Heart right ventricle (tissue), 16 donors: ENCODE data around the gene NFAT5. TPM values are rescaled to one million over a fixed set of nuclear protein-coding genes. Genes with fewer than 3 reads are reported as not detected.

Source experiments
- ATAC-seq, 8 donors: fragments of 200-7000 bp; cut with Tn5 transposase; one replicate each; pipeline ENCODE4 v1.9.1; 2020; ENCODE audit warnings: mild to moderate bottlenecking in 8 of 8, moderate library complexity in 8 of 8, moderate number of reproducible peaks in 1 of 8
- DNase-seq, 2 donors: peaks; one replicate each; pipeline ENCODE4 v3.0.0-alpha.2; 2020
- H3K27ac ChIP-seq, 10 donors: fragments of 200-600 bp; sonication (generic) in 2 of 10; one replicate each; pipeline versions ENCODE4 v1.5.0 to v1.8.0; 2020 to 2022; ENCODE audit warnings: mild to moderate bottlenecking in 3 of 10
- H3K27me3 ChIP-seq, 7 donors: fragments of 200-600 bp; one replicate each; pipeline ENCODE4 v1.8.0; 2021 to 2022; ENCODE audit warnings: mild to moderate bottlenecking in 2 of 7
- H3K36me3 ChIP-seq, 9 donors: fragments of 200-600 bp; sonication (generic) in 1 of 9; one replicate each; pipeline versions ENCODE4 v1.5.0 to v1.8.0; 2020 to 2022; ENCODE audit warnings: mild to moderate bottlenecking in 2 of 9
- H3K4me1 ChIP-seq, 9 donors: fragments of 200-600 bp; sonication (generic) in 1 of 9; one replicate each; pipeline versions ENCODE4 v1.5.0 to v1.8.0; 2020 to 2022; ENCODE audit warnings: mild to moderate bottlenecking in 4 of 9
- H3K4me3 ChIP-seq, 10 donors: fragments of 200-600 bp; sonication (generic) in 2 of 10; one replicate each; pipeline versions ENCODE4 v1.5.0 to v1.8.0; 2020 to 2022; ENCODE audit warnings: mild to moderate bottlenecking in 7 of 10, moderate library complexity in 2 of 10
- H3K9me3 ChIP-seq, 11 donors: fragments of 200-600 bp in 10 of 11; sonication (generic) in 2 of 11; one replicate each; pipeline versions ENCODE4 v1.5.0 to v1.8.0; 2013 to 2022; ENCODE audit warnings: mild to moderate bottlenecking in 2 of 11, control low read depth in 1 of 11, moderate library complexity in 1 of 11
- CTCF ChIP-seq, 9 donors: fragments of 200-600 bp; sonication (generic) in 2 of 9; IDR thresholded peaks; one replicate each; pipeline versions ENCODE4 v1.5.0 to v1.8.0; 2021 to 2022; ENCODE audit warnings: antibody characterized with exemption in 9 of 9, mild to moderate bottlenecking in 5 of 9, moderate library complexity in 1 of 9
- whole genome bisulfite sequencing, 2 donors: extraction: QIAGEN DNeasy Blood & Tissue Kit; methylation state at CpG; one replicate each; pipeline ENCODE4 v1.1.7; 2013; ENCODE audit warnings: inconsistent platforms in 1 of 2; 5-methylcytosine and 5-hydroxymethylcytosine counted together
- intact Hi-C, 10 donors: fragments of 100-400 bp; cut with DNase I; formaldehyde crosslinking; loops; one replicate each; pipeline versions ENCODE4 v1.11.1 to v1.14.2; 2022
- polyA plus RNA-seq, 2 donors: library from polyadenylated mRNA; stranded (reverse); fragments of 200-250 nt; gene quantifications; one replicate each; pipeline ENCODE4 v1.2.3, GENCODE V29; 2013
- total RNA-seq, 10 donors: library from RNA; stranded (reverse); fragmentation: NEBNext Ultra II Directional in 3 of 10; extraction: Animal tissue kit (Norgen Biotek cat#: 25700) in 3 of 10; gene quantifications; one replicate each; pipeline versions ENCODE4 v1.2.1 to v1.2.4, GENCODE V29; 2021 to 2023
- donor health status: Arrhythmogenic right ventricular cardiomyopathy.
- donor health status: ischemic (EF 13 %, LVEDD 7.1; RV severe dilation, severe dysfunction).
- donor health status: healthy with polysubstance abuse.
- donor health status: DM: no; HTN: yes; CAD: no.
- donor health status: DM: no; HTN: no; CAD: no.
- donor health status: ischemic (EF 25% LVEDD 6.9; RV normal size, moderate dysfunction).
- donor health status: ischemic (EF 25% LVEDD 5.7; RV mildly dilated, moderate dysfunction).
- donor health status: healthy.
- donor health status: DM: yes; HTN: yes; CAD: no.
- donor health status: Ischemic cardiomyopathy.
- donor health status: ischemic (EF 35%, LVEDD 5.7; RV mildly dilated, moderate dysfunction).
- donor health status: nonischemic (EF 11% LVEDD 7.7; RV severe dilation, severe dysfunction).
- donor health status: DM: yes; HTN: yes; CAD: no.
- donor health status: PGD.
- donor health status: ischemic (EF 29% LVEDD 5.4; RV normal size, mild dysfunction).
- donor health status: nonischemic (EF 23%, LVEDD 6.1; RV moderate dilation, normal function).

NFAT5 gene
- total and polyA plus RNA-seq, 12 donors, result 1.7 to 23.7 (median 20.8) TPM

- intact Hi-C loops, result loop anchor here in 1 of 10 donors (2.0 kb wide), 1 partner anchor 13 kb away; no protein-coding TSS in a partner anchor
- Histone ChIP-seq H3K27me3 (no peaks in the 10 kb centered on the region), H3K27ac (no peak overlapping the region), H3K36me3 (no peaks in the 10 kb centered on the region), H3K4me1 (peaks cover 0 to 57% (median 16%) of the 10 kb centered on the region in 9 donors), H3K4me3 (no peak overlapping the region), H3K9me3 (no peaks in the 10 kb centered on the region)
- no peak for TF ChIP-seq CTCF (IDR thresholded peaks at IDR 0.05)
- DNase-seq (no peak), ATAC-seq (no peak)
Measured at GRCh38 chr16:69600202-69600601, 34.4 kb downstream of the NFAT5 start.

- H3K27me3 ChIP-seq, result no peaks in the 10 kb centered on the region
- peaks cover 0 to 49% (median 10%) of the 10 kb centered on the region in 9 donors for H3K4me1 ChIP-seq
- intact Hi-C loops, result loop anchor here in 1 of 10 donors (2.0 kb wide), 1 partner anchor 14 kb away; no protein-coding TSS in a partner anchor
- peaks cover 0 to 3% (median 0%) of the 10 kb centered on the region in 9 donors for H3K36me3 ChIP-seq
- no peaks in the 10 kb centered on the region for H3K9me3 ChIP-seq
- H3K4me3 ChIP-seq, result no peak overlapping the region
- TF ChIP-seq CTCF (IDR thresholded peaks at IDR 0.05), result no peak
- ATAC-seq (no peak), DNase-seq (no peak)
- WGBS, 2 donors, result 93 to 96% methylated on average over 6 of the region's 6 CpGs
- H3K27ac ChIP-seq, result no peak overlapping the region
Measured at GRCh38 chr16:69601250-69601649, 35.5 kb downstream of the NFAT5 start.

- no peak overlapping the region for H3K4me3 ChIP-seq
- ATAC-seq (no peak), DNase-seq (no peak)
- peaks cover 5 to 35% (median 22%) of the 10 kb centered on the region in 9 donors for H3K4me1 ChIP-seq
- no peak overlapping the region for H3K27ac ChIP-seq
- no peaks in the 10 kb centered on the region for H3K27me3 ChIP-seq
- peaks cover 0 to 19% (median 0%) of the 10 kb centered on the region in 9 donors for H3K36me3 ChIP-seq
- no peak for TF ChIP-seq CTCF (IDR thresholded peaks at IDR 0.05)
- intact Hi-C loops, result no loop called here
- no peaks in the 10 kb centered on the region for H3K9me3 ChIP-seq
Measured at GRCh38 chr16:69606985-69607384, 41.2 kb downstream of the NFAT5 start.

GRCh38 chr16:69607674-69608073 lies 41.9 kb downstream of the NFAT5 start:
- Histone ChIP-seq H3K4me3 (no peak overlapping the region), H3K27ac (no peak overlapping the region), H3K36me3 (peaks cover 0 to 19% (median 0%) of the 10 kb centered on the region in 9 donors), H3K27me3 (no peaks in the 10 kb centered on the region), H3K9me3 (no peaks in the 10 kb centered on the region), H3K4me1 (peaks cover 7 to 42% (median 26%) of the 10 kb centered on the region in 9 donors)
- no peak for DNase-seq
- ATAC-seq, result no peak
- TF ChIP-seq CTCF (IDR thresholded peaks at IDR 0.05), result no peak
- intact Hi-C loops, result no loop called here
